ENCODE measurements around the gene CDC27. TPM values are rescaled to one million over a fixed set of nuclear protein-coding genes. Genes with fewer than 3 reads are reported as not detected.

CDC27 gene
- total RNA-seq, 4 donors from 2014 or later = 27.5 to 40.6 (median 31.0) TPM

- TF ChIP-seq CTCF (IDR thresholded peaks at IDR 0.05) (no peak), POLR2A (IDR thresholded peaks at IDR 0.05) (no peak)
- 82 to 89% methylated on average over 6 of the region's 6 CpGs for WGBS, 2 donors
- no peak for DNase-seq (ENCODE audit: low spot score in 2 of 2)
- intact Hi-C loops (cut with DNase I; ENCODE audit: low total_unique reads) = no loop called here
- H3K4me3 ChIP-seq (ENCODE audit: low read depth, poor library complexity, severe bottlenecking) = no peak within 1 kb of the TSS
Observed at GRCh38 chr17:47208744-47209488, 19.8 kb upstream of the CDC27 start, which contains the start of gene MYL4. TSS of gene MYL4 (plus strand) at chr17:47209348. CDS start at chr17:47209423, 75 bp downstream.

GRCh38 chr17:47207143-47208067 lies 18.3 kb upstream of the CDC27 start:
- no peak overlapping the region for H3K4me3 ChIP-seq (ENCODE audit: low read depth, poor library complexity, severe bottlenecking)
- TF ChIP-seq CTCF (IDR thresholded peaks at IDR 0.05) = no peak
- TF ChIP-seq POLR2A (IDR thresholded peaks at IDR 0.05) = no peak
- 82 to 85% methylated on average over 8 of the region's 8 CpGs for WGBS, 2 donors
- intact Hi-C loops (cut with DNase I; ENCODE audit: low total_unique reads) = no loop called here
- no peak for DNase-seq (ENCODE audit: low spot score in 2 of 2)

GRCh38 chr17:47205419-47205963 lies 16.4 kb upstream of the CDC27 start:
- DNase-seq (ENCODE audit: low spot score in 2 of 2) = no peak
- intact Hi-C loops (cut with DNase I; ENCODE audit: low total_unique reads) = no loop called here
- TF ChIP-seq CTCF (IDR thresholded peaks at IDR 0.05) (no peak), POLR2A (IDR thresholded peaks at IDR 0.05) (no peak)
- no peak overlapping the region for H3K4me3 ChIP-seq (ENCODE audit: low read depth, poor library complexity, severe bottlenecking)
- WGBS, 2 donors = 35 to 44% methylated on average over 9 of the region's 9 CpGs

- DNase-seq (ENCODE audit: low spot score in 2 of 2) = no peak
- intact Hi-C loops (cut with DNase I; ENCODE audit: low total_unique reads) = no loop called here
- 30 to 41% methylated on average over 6 of the region's 6 CpGs for WGBS, 2 donors
- H3K4me3 ChIP-seq (ENCODE audit: low read depth, poor library complexity, severe bottlenecking) = no peak overlapping the region
- TF ChIP-seq POLR2A (IDR thresholded peaks at IDR 0.05) = no peak
- TF ChIP-seq CTCF (IDR thresholded peaks at IDR 0.05) = no peak
Observed at GRCh38 chr17:47204722-47205418, 15.8 kb upstream of the CDC27 start.

- intact Hi-C loops (cut with DNase I; ENCODE audit: low total_unique reads) = no loop called here
- DNase-seq (ENCODE audit: low spot score in 2 of 2) = no peak
- TF ChIP-seq CTCF (IDR thresholded peaks at IDR 0.05) (no peak), POLR2A (IDR thresholded peaks at IDR 0.05) (no peak)
- WGBS, 2 donors = 64 to 69% methylated on average over 6 of the region's 6 CpGs
- no peak overlapping the region for H3K4me3 ChIP-seq (ENCODE audit: low read depth, poor library complexity, severe bottlenecking)
Observed at GRCh38 chr17:47203984-47204721, 15.1 kb upstream of the CDC27 start.

Data from lower leg skin (tissue), 4 donors.